ENCODE measurements around the gene ELP4. TPM values are rescaled to one million over a fixed set of nuclear protein-coding genes. Genes with fewer than 3 reads are reported as not detected.

The ELP4 gene
- total and polyA plus RNA-seq, 9 of the 15 experiments (the other 6 are each of a cell fraction or from before 2014, with no cell fraction given): 24.1 to 60.3 (median 38.7) TPM

GRCh38 chr11:31809541-31809856 is 299.9 kb downstream of the ELP4 start:
- intact Hi-C loops (cut with micrococcal nuclease): no loop called here
- H3K4me3 ChIP-seq: peak overlapping the region; percentile 43; the same call in 1 of the 2 replicates
- no peaks in the 10 kb centered on the region for H3K79me2 ChIP-seq (ENCODE audit: control insufficient read depth, insufficient read depth, low read length)
- H3K9me3 ChIP-seq (replicated peaks; ENCODE audit: control insufficient read depth, insufficient read depth, low read depth, low read length): no peaks in the 10 kb centered on the region
- H3K36me3 ChIP-seq (ENCODE audit: control insufficient read depth, insufficient read depth, low read length): no peaks in the 10 kb centered on the region
- DNase-seq (ENCODE audit: extremely low read depth in 1 of 4, low spot score in 3 of 4) (no peak), FAIRE-seq (no peak), ATAC-seq (no peak)
- TF ChIP-seq MAX (CRISPR knock-in tag; IDR thresholded peaks at IDR 0.05) (no peak), RNF2 (IDR thresholded peaks at IDR 0.05) (0 out of 2 replicates have a peak, but pooled peaks have one; percentile 1), ZNF512 (tag; IDR thresholded peaks at IDR 0.05) (peak; percentile 21; the same call in 1 of the 2 replicates), TARDBP (IDR thresholded peaks at IDR 0.05) (no peak)
- in situ Hi-C loops (cut with MboI): no loop called here
- ChIA-PET CTCF (ENCODE audit: low intra/inter-chr PET ratio) (no interaction called here), POLR2A (interaction anchor here (0.6 kb wide), 1 partner anchor 504 kb away, joined by 4 read pairs; no protein-coding TSS in a partner anchor)
- BruUV-seq (replicated peaks): TSS peak; percentile 38
- H3K4me2 ChIP-seq (ENCODE audit: insufficient read depth, low read length): peak overlapping the region; percentile 69; the same call in 1 of the 2 replicates
- H3K27ac ChIP-seq (ENCODE audit: extremely low read depth, low read depth, low read length): no peak overlapping the region
- WGBS (ENCODE audit: insufficient coverage, low coverage, missing lambda C conversion rate): 35% methylated on average over 6 of the region's 6 CpGs
- no peaks in the 10 kb centered on the region for H3K9me1 ChIP-seq (ENCODE audit: control insufficient read depth, insufficient read depth, low read length)
- H3K4me1 ChIP-seq (replicated peaks in 1 of 2; ENCODE audit: control insufficient read depth in 2 of 2, insufficient read depth in 2 of 2, low read length in 2 of 2): peaks cover 4 to 39% of the 10 kb centered on the region in 2 experiments; a peak in 3 of 5 replicates
- peaks cover 10 to 49% of the 10 kb centered on the region in 2 experiments; a peak in 4 of 5 replicates for H3K27me3 ChIP-seq (ENCODE audit: control insufficient read depth in 2 of 2, insufficient read depth in 2 of 2, low read length in 2 of 2)
- H4K20me1 ChIP-seq (replicated peaks; ENCODE audit: control insufficient read depth, insufficient read depth, low read length): no peaks in the 10 kb centered on the region; the same call in 1 of the 2 replicates
- H2AFZ ChIP-seq (ENCODE audit: low read depth, low read length): no peak overlapping the region
- no peak overlapping the region for H3K9ac ChIP-seq (ENCODE audit: insufficient read depth in 1 of 2, low read depth in 2 of 2, low read length in 2 of 2)

All from K562 (cell line).